LoVo (cell line): Measurements from ENCODE around the gene TNNT3.
"Not testable (repeated sequence)": the region's sequence is repeated elsewhere in the genome, so short reads cannot be mapped to it uniquely, and the experiment has no call there.

ENCODE experiments used
- DNase-seq: peaks from one replicate; pipeline ENCODE4 v3.0.0-alpha.2; 2016; ENCODE audit warnings: low spot score

Gene TNNT3

DNA sequence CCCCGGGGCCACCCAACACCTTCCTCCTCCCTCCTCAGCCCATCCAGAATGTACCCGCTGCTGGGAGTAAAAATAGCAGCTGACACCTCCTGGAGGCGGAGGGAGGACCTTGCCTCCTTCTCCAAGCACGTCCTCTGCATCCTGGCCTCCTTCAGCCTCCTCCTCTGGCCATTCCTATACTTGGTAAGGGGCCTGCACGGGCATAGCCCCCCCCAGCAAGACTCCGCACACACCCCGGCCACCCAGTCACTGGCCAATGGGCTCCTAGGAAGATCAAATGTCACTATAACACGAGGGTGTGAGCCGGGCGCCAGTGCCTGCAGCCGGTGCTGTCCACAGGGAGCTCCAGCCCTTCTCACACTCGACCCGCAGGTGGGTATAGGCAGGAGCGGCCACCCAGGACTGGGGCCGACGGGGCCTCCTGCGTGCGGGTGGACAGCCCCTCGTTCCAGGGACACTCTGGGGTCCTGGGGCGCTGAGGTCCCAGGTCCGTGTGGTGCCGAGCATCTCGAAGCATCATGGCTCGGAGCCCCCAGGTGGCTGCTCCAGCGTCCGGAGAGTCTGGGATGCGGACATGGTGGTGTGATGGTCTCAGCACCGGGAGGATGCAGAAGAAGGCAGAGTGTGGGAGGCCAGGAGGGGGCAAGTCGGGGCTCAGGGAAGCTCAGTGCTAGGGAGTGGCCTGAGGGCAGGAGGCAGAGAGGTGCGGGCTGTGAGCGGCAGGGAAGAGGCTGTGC lies at the start of gene TNNT3:
Gene TNNT3 (plus strand): TSS at position 313 of the 737 bp plus-strand sequence. CDS start 3,172 bp downstream, outside the sequence.
- no peak for DNase-seq

- no peak for DNase-seq
Measured at GRCh38 chr11:1870326-1870696, 49.2 kb upstream of the TNNT3 start.

- DNase-seq: no peak
Measured at GRCh38 chr11:1870721-1871466, 48.6 kb upstream of the TNNT3 start.

GRCh38 chr11:1871531-1871930 lies 48.0 kb upstream of the TNNT3 start:
- DNase-seq: no peak

- no peak for DNase-seq
Measured at GRCh38 chr11:1872267-1872985, 47.1 kb upstream of the TNNT3 start.

DNA sequence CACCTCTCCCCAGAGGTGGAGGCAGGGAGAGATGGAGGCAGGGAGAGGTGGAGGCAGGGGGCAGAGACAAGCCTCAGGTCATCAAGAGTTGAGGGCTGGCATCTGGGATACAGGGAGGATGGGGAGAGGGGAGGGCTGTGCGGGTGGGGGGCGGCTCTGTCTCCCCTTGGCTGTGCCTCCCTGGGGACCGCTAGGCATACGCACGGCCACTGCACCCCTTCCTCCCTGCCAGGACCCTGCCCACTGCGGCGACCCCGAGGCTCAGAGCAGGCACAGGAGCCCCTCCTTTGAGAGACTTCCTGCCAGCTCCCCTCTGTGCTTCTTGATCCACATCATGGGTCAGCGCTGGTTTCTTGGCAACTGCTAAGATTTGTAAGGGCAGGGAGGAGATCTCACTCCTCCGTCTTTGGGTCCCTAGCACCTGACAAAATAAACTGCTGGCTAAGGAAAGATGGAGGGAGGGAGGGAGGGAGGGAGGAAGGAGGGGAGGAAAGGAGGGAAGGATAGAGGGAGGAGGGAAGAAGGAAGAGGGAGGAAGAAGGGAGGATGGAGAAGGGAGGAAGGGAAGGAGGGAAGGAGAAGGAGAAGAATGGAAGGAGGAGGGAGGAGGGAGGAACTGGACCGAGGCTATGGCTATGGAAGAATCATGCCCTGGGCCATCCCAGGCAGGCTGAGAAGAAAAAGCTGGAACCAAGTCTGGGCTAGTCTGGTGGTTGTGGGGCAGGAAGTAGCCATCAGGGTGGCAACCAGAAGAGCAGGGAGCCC lies 46.3 kb upstream of the TNNT3 start:
- DNase-seq: no peak

- not testable (repeated sequence) for DNase-seq
Measured at GRCh38 chr11:1873813-1874150, 45.7 kb upstream of the TNNT3 start.

- DNase-seq: not testable (repeated sequence)
Measured at GRCh38 chr11:1874441-1875092, 44.9 kb upstream of the TNNT3 start.

- no peak for DNase-seq
Measured at GRCh38 chr11:1875093-1875850, 44.2 kb upstream of the TNNT3 start.

GRCh38 chr11:1875851-1876301 lies 43.6 kb upstream of the TNNT3 start:
- not testable (repeated sequence) for DNase-seq

DNA sequence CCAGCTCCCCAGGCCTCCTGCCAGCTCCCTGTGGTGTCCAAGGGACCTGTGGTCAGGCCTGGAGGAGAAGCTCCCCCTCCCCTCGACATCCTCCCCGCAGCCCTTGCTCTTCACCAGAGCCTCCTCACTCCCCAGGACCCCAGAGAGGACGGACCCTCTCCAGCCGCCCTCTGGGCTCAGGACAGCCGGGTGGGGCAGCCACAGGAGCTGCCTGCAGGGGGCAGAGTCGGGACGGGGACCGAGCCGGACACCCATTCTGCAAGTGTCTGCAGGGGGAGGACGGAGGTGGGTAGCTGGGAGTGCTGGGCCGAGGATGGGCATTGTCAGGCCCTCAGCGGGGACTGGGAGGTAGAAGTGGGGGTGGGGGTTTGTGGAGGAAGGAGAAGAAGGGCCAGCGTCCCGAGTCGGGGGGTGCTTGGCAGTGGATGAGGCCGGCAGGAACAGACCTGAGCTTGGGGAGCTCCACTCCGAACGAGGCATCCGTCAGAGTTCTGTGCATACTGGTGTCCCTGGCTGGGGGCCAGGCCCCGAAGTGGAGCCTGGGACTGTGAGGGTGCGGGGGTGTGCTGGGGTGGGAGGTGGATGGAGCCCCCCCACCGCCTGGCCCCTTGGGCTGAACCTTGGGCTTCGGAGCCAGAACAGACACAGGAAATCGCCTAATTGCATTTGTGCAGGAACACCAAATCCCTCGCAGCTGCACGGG lies 43.0 kb upstream of the TNNT3 start:
- DNase-seq: no peak

DNA sequence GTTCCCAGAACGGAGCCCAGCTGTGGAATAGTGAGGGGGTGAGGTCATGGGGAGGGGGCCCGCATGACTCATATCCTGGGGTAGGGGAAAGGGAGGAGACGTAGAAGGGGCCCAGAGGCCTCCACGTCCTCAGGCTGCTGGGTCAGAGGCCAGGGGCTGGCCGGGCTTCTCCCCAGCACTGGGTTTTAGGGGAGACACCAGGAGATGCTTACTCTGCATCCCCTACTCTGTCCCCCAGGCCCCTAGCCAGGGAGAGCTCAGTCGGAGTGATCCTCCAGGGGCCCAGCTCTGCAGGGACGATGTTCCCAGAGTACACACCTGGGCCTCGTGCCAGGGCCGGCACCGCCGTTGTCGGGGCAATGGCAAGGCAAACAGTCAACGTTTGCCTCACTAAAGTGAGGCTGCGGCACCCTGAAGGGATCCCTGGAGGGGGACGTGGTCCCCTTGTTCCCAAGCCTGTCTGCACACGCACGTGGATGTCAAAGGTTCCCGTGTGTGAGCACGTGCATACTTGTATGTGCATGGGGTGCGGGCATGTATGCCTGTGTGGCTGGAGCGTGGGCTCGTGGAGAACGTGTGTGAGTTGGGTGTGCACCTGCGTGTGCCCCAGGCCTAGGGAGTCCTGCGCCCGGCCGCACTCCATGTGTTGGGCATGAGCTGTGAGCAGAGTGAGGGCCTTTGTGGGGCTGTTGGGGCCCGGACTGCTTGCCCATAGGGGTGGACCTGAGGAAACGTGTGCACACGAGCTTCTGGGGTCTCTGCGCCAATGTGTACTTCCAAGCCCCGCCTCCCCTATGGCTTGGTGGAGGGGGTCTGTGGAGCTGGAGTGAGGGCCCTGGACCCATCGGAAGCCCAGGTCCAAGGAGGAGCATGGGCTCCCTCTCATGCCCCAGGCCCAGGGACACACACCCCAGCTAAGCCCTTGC lies 42.0 kb upstream of the TNNT3 start:
- no peak for DNase-seq

- DNase-seq: no peak
Measured at GRCh38 chr11:1878137-1879031, 41.1 kb upstream of the TNNT3 start.

GRCh38 chr11:1879342-1879940 lies 40.1 kb upstream of the TNNT3 start:
- no peak for DNase-seq

DNA sequence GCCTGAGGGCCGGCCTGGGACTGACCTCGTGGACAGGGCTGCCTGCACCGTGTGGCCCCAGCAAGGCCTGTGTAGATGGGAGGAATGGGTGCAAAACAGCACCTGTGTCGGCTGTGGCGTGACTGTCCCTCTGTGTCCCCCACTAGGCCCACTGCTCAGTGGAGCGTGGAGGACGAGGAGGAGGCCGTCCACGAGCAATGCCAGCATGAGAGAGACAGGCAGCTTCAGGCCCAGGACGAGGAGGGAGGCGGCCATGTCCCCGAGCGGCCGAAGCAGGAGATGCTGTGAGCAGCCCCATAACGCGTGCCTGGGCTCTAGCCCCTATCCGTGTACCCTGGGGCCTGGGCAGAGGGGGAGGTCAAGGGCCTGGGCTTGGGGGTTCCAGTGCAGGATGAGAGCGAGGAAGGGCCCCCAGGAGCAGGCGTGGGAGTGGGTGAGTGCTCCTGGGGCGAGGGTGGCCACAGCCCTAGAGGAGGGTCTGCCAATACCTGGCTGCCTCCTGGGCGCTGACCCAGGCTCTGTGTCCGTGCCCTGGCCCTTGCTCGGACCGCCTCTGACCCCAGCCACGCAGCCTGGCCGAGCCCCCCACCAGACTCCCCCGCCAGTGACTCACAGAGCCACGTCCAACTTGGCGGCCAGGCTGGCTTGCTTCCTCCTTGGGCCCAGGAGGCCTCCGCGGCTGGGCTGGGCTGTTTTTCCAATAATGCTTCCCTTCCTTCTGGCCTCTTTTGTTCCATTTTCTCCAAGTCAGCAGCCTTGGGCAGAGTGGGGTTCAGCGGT lies 39.4 kb upstream of the TNNT3 start:
- no peak for DNase-seq

DNA sequence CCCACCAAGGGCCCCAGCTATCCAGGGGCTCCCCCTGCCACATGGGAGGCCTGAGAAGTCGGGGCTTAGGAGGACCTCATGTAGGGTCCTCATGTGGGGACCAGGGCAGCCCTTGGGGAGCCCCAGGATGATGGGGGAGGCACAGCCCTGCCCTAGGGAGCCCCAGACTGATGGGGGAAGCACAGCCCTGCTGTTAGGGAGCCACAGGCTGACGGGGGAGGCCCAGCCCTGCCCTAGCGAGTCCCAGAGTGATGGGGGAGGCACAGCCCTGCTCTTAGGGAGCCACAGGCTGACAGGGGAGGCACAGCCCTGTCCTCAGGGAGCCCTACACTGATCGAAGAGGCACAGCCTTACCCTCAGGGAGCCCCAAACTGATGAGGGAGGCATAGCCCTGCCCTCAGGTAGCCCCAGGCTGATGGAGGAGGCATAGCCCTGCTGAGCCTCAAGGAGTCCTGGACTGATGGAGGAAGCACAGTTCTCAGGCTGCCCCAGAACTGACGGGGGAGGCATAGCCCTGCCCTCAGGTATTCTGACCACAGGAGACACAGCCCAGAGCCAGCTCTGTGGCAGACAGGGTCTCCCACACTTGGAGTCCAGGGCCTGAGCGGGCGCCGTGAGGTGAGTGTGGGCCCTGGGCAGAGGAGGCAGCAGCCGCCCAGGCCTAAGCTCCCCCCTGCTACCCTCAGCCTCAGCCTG lies 38.6 kb upstream of the TNNT3 start:
- DNase-seq: no peak
